ENCODE data around the gene EIF4G1.

DNA sequence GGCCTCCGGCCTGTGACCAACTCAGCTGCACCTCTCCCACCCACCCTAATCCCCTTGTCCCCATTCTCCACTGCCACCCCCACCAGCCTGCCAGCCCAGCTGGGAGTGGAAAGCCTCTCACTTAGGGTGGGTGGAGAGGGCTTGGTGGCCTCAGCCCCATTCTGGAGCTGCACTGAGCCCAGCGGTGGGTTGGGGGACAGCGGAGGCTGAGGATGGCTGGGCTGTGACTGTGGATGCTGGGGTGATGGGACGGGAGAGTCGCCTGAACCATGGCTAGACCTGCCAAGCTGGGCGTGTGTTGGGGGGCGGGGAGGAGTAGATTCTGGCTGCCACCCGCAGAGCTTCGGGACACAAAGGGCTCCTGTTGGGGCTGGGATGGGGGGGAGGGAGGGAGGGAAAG lies 45.2 kb downstream of the EIF4G1 start:
- TF ChIP-seq EGR1 (IDR thresholded peaks at IDR 0.05) = no peak
- no peak for TF ChIP-seq TAF1 (IDR thresholded peaks at IDR 0.05; ENCODE audit: low read depth)
- no peak for TF ChIP-seq YY1 (IDR thresholded peaks at IDR 0.05; ENCODE audit: low read depth)
- TF ChIP-seq FOXM1 (IDR thresholded peaks at IDR 0.05; ENCODE audit: borderline replicate concordance, low read depth) = no peak
